Ishikawa (cell line): Measurements from ENCODE around the gene UCK1.

ENCODE experiments used
- CEBPB ChIP-seq: IDR thresholded peaks from 2 replicates; pipeline ENCODE4 v1.6.1; 2012
- CREB1 ChIP-seq: IDR thresholded peaks from 2 replicates; pipeline ENCODE4 v1.6.1; 2012; ENCODE audit warnings: low read depth
- EGR1 ChIP-seq: IDR thresholded peaks from 2 replicates; pipeline ENCODE4 v1.6.1; 2012
- EP300 ChIP-seq: IDR thresholded peaks from 2 replicates; pipeline ENCODE4 v1.6.1; 2012; ENCODE audit warnings: borderline replicate concordance
- FOXM1 ChIP-seq: IDR thresholded peaks from 2 replicates; pipeline ENCODE4 v1.6.1; 2012; ENCODE audit warnings: low read depth, borderline replicate concordance
- MAX ChIP-seq: IDR thresholded peaks from 2 replicates; pipeline ENCODE4 v1.6.1; 2012
- NFIC ChIP-seq: IDR thresholded peaks from 2 replicates; pipeline ENCODE4 v1.6.1; 2012
- RAD21 ChIP-seq: IDR thresholded peaks from 2 replicates; pipeline ENCODE4 v1.6.1; 2012; ENCODE audit warnings: low read depth
- TAF1 ChIP-seq: IDR thresholded peaks from 2 replicates; pipeline ENCODE4 v1.6.1; 2012; ENCODE audit warnings: low read depth, mild to moderate bottlenecking
- TCF12 ChIP-seq: IDR thresholded peaks from 2 replicates; pipeline ENCODE4 v1.6.1; 2012; ENCODE audit warnings: low read depth
- TEAD4 ChIP-seq: IDR thresholded peaks from 2 replicates; pipeline ENCODE4 v1.6.1; 2012
- YY1 ChIP-seq: IDR thresholded peaks from 2 replicates; pipeline ENCODE4 v1.6.1; 2012; ENCODE audit warnings: low read depth
- ZBTB7A ChIP-seq: IDR thresholded peaks from 2 replicates; pipeline ENCODE4 v1.6.1; 2012; ENCODE audit warnings: low read depth
- TF ChIP-seq, protein P1 (sequence below): IDR thresholded peaks from 2 replicates; pipeline ENCODE4 v1.6.1; 2012; ENCODE audit warnings: low read depth, mild to moderate bottlenecking

- TF ChIP-seq TAF1 (no peak), MAX (no peak), EP300 (no peak), NFIC (no peak), ZBTB7A (no peak), TEAD4 (no peak), EGR1 (no peak), RAD21 (no peak), YY1 (no peak), CEBPB (no peak), FOXM1 (no peak), TCF12 (no peak), CREB1 (no peak)
- TF ChIP-seq, protein P1, sequence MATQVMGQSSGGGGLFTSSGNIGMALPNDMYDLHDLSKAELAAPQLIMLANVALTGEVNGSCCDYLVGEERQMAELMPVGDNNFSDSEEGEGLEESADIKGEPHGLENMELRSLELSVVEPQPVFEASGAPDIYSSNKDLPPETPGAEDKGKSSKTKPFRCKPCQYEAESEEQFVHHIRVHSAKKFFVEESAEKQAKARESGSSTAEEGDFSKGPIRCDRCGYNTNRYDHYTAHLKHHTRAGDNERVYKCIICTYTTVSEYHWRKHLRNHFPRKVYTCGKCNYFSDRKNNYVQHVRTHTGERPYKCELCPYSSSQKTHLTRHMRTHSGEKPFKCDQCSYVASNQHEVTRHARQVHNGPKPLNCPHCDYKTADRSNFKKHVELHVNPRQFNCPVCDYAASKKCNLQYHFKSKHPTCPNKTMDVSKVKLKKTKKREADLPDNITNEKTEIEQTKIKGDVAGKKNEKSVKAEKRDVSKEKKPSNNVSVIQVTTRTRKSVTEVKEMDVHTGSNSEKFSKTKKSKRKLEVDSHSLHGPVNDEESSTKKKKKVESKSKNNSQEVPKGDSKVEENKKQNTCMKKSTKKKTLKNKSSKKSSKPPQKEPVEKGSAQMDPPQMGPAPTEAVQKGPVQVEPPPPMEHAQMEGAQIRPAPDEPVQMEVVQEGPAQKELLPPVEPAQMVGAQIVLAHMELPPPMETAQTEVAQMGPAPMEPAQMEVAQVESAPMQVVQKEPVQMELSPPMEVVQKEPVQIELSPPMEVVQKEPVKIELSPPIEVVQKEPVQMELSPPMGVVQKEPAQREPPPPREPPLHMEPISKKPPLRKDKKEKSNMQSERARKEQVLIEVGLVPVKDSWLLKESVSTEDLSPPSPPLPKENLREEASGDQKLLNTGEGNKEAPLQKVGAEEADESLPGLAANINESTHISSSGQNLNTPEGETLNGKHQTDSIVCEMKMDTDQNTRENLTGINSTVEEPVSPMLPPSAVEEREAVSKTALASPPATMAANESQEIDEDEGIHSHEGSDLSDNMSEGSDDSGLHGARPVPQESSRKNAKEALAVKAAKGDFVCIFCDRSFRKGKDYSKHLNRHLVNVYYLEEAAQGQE: no peak
These were observed 25.0 kb upstream of the UCK1 start for GRCh38 chr9:131555841-131556673.
